ENCODE data around the gene PRR7.

- TF ChIP-seq, protein P1, sequence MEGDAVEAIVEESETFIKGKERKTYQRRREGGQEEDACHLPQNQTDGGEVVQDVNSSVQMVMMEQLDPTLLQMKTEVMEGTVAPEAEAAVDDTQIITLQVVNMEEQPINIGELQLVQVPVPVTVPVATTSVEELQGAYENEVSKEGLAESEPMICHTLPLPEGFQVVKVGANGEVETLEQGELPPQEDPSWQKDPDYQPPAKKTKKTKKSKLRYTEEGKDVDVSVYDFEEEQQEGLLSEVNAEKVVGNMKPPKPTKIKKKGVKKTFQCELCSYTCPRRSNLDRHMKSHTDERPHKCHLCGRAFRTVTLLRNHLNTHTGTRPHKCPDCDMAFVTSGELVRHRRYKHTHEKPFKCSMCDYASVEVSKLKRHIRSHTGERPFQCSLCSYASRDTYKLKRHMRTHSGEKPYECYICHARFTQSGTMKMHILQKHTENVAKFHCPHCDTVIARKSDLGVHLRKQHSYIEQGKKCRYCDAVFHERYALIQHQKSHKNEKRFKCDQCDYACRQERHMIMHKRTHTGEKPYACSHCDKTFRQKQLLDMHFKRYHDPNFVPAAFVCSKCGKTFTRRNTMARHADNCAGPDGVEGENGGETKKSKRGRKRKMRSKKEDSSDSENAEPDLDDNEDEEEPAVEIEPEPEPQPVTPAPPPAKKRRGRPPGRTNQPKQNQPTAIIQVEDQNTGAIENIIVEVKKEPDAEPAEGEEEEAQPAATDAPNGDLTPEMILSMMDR (IDR thresholded peaks at IDR 0.05): no peak
- TF ChIP-seq EP300 (IDR thresholded peaks at IDR 0.05): no peak
- TF ChIP-seq POLR2A (IDR thresholded peaks at IDR 0.05): no peak
These were observed 9.0 kb upstream of the PRR7 start for GRCh38 chr5:177437623-177438022.
